ENCODE data around the gene VRTN.
"Not testable (repeated sequence)": the region's sequence is repeated elsewhere in the genome, so short reads cannot be mapped to it uniquely, and the experiment has no call there.

VRTN gene

GRCh38 chr14:74348241-74348734 is at the start of gene VRTN:
Gene VRTN (plus strand): TSS chr14:74348471. CDS start chr14:74356784, 8,313 bp downstream.
- no peak for DNase-seq

GRCh38 chr14:74299061-74299545 is 49.2 kb upstream of the VRTN start:
- no peak for DNase-seq

GRCh38 chr14:74301594-74302151 is 46.6 kb upstream of the VRTN start:
- no peak for DNase-seq

- DNase-seq, result no peak
These were observed 46.1 kb upstream of the VRTN start for GRCh38 chr14:74302152-74302628.

GRCh38 chr14:74302634-74303569 is 45.4 kb upstream of the VRTN start, which contains the start of gene ABCD4:
Gene ABCD4 (minus strand): TSS chr14:74302934. CDS start chr14:74302912, 22 bp downstream.
- DNase-seq, result peak; percentile 93

GRCh38 chr14:74308695-74309094 is 39.6 kb upstream of the VRTN start:
- DNase-seq, result no peak

GRCh38 chr14:74309125-74310022 is 38.9 kb upstream of the VRTN start:
- DNase-seq, result no peak

GRCh38 chr14:74312161-74312560 is 36.1 kb upstream of the VRTN start:
- no peak for DNase-seq

GRCh38 chr14:74313601-74314000 is 34.7 kb upstream of the VRTN start:
- no peak for DNase-seq

- no peak for DNase-seq
These were observed 33.7 kb upstream of the VRTN start for GRCh38 chr14:74314576-74314975.

GRCh38 chr14:74324931-74325361 is 23.3 kb upstream of the VRTN start:
- DNase-seq, result no peak

- DNase-seq, result no peak
These were observed 22.8 kb upstream of the VRTN start for GRCh38 chr14:74325446-74325845.

- no peak for DNase-seq
These were observed 21.7 kb upstream of the VRTN start for GRCh38 chr14:74326369-74327152.

GRCh38 chr14:74329950-74330552 is 18.2 kb upstream of the VRTN start:
- DNase-seq, result not testable (repeated sequence)

- DNase-seq, result no peak
These were observed 14.4 kb upstream of the VRTN start for GRCh38 chr14:74333909-74334308.

GRCh38 chr14:74346341-74346740 is 1.9 kb upstream of the VRTN start:
- DNase-seq, result no peak

GRCh38 chr14:74347097-74347794 is 1.0 kb upstream of the VRTN start:
- no peak for DNase-seq

- DNase-seq, result no peak
These were observed 523 bp upstream of the VRTN start for GRCh38 chr14:74347795-74348100.

- no peak for DNase-seq
These were observed 628 bp downstream of the VRTN start for GRCh38 chr14:74348735-74349463.

GRCh38 chr14:74349757-74350156 is 1.5 kb downstream of the VRTN start:
- DNase-seq, result no peak

Data from activated CD8-positive, alpha-beta memory T cell treated with anti-CD3 and anti-CD28 coated beads, Interleukin-2, amount 50 U/mL, for 48 hours (primary cell).